ENCODE results near the gene CLTB. TPM values are rescaled to one million over a fixed set of nuclear protein-coding genes. Genes with fewer than 3 reads are reported as not detected.

CLTB gene
- total RNA-seq, 1 donor from 2014 or later = 122 TPM

DNA sequence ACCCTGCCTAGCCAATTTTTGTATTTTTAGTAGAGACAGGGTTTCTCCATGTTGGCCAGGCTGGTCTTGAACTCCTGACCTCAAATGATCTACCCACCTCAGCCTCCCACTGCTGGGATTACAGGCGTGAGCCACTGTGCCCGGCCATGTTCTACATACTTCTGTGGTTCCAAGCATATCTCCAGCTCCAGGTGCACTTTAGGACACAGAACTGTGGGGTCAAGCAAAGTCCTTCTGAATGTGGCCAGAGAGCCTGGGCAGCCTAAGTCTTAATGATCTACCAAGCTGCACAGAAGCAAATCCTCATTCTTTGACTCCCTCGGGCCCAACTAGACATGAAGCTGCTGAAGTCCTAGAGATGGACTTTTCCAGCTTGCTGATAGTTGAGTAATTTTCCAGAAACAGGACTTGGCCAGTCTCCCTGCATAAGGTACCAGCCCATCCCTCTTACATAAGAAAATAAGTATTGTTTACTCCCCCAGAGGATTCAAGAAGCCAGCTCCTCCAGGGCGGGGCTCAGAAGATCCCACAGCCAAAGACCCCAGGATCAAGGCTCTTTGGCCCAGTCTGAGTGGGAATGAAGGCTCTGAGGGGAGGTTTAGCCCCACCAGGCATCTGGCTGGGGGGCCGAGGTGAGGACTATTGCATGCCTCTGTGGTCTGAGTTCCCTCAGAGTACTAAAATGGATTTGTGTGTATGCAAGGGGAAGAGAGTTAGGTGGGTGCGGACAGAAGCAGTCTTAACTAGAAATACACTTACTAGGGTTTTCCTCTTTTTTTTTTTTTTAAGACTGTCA is 8.7 kb downstream of the CLTB start:
- intact Hi-C loops (cut with DNase I) = no loop called here
- DNase-seq (ENCODE audit: low spot score) = no peak
- ATAC-seq = peak; percentile 87

DNA sequence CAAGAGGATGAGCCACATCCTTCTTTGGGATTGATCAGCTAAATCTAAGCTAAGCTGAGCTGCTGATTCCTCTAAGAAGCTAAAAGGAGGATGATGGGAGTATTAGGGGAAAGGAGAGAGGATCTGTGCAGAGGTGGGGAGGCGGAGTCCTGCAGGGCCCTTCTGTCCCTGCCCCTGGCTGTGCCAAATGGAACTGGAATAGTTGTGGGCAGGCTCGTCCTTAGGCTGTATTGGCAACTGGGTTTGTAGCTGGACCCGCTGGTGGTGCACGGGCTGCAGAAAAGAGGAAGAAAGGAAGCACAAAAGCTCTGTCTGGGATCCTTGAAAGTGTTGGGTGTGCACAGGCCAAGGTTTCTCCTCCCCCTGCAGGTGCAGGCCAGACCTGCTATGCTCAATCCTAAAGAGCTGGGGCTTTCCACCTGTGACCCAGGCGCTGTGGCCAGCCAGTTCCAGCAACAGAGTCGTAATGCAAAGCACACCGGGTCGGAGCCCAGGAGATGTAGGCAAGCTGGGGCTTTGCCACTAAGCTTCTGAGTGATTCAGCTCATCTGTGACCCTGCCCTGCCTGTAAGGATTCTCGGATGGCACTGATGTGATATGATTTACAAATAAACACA is 9.8 kb downstream of the CLTB start:
- no peak for ATAC-seq
- no peak for DNase-seq (ENCODE audit: low spot score)
- intact Hi-C loops (cut with DNase I) = no loop called here

DNA sequence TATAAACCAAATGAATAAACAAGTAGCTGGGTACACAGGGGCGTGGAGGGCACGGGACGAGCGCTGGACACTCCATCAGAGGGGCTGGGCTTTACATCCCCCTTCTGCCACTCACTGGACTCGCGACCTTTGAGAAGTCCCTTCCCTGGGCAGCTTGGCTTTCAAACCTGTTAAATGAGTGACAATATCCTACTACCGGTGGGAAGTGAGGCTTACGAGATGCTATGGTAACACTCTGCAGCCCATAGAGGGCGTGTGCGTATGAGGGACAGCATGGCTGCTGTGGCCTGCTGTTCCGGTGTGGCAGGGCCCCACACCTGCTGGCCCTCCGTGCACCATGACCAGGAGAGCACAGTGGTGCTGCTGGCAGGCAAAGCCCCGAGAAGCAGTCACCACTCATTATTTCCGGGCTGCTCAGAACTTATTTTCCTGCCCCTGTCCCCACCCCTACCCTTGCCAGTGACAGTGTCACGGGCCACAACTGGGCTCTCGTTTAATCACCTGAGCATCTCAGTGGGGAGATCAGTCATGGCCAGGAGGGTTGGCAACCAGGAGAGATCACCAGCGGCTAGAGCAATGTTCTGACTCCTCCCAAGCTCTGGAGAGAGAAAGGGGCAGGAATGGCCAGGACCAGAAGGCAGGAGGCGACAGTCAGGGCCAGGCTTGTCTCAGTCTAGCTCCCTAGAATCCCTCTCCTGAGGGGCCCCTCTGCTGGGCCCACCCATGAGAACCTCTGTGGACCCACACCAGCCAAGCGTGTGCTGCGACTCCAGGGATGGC is 10.5 kb downstream of the CLTB start:
- DNase-seq (ENCODE audit: low spot score) = no peak
- intact Hi-C loops (cut with DNase I) = no loop called here
- no peak for ATAC-seq

DNA sequence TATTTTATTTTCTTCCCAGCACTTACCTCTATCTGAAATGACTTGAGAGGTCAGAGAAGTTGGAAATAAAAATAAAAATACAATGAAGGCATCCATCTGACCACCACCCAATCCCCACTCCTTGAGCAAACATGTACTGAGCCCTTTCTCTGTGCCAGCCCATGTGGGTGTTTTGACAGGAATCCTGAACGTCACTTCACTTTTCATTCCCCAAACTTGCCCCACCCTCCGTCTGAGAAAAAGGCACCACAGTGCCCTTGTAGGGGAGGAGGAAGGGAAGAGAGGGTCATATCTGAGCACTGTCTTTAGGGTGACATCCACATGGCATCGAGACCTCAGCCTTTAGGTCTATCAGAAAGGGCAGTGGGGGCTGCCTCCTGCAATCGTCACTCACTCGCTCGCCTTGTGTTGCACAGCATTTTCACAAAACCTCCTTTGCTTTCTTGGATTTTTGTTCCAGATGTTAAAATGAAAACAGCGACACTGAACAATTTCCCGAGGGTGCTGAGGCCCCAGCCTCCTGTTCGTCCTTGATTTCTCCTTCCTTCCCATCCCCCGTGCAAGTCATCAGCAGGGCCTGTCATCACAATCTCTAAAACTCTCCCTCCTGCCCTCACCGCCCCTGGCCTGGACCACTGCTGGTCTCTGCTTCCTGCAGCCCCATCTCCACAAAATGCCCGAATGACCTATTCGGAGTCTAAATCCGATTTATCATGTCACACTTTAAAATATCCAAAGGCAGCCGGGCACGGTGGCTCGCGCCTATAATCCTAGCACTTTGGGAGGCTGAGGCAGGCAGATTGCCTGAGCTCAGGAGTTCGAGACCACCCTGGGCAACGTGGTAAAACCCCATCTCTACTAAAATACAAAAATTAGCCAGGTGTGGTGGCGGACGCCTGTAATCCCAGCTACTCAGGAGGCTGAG is 14.8 kb downstream of the CLTB start:
- no peak for ATAC-seq
- peak; percentile 35 for DNase-seq (ENCODE audit: low spot score)
- intact Hi-C loops (cut with DNase I) = no loop called here

DNA sequence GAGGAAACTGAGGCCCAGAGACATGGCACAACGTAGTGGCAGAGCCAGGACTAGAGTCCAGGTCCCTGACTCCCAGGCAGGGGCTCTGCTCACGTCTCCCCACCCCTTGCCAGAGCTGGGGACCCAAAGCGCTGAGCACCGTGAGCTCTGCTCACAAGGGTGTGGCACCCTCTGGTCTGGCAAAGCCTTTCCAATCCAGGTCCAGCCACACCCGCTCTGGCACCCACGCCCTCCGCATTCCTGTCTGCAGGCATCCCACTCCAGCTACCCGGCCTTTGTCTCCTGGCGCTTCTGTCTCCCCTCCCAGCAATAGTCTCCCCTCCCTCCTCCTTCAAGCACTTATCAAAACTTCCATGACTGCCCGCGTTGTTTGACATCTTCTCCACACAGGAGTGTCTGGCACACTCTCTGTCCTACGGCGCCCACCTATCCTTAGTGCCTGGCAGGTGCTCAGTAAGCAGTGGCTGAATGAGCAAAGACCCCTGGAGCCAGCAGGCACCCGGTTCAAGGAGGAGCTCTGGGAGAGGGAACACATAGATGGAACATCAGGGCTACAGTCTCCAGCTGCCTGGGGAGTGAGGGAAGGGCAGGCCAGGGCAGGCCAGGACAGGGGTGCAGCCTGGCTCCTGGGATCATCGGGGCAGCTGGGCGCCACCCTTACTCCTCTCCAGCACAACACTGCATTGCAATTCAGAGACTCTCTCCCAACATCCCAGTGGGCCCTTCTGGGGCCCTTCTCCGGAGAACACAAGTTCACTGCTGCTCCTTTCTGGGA is 15.8 kb downstream of the CLTB start:
- DNase-seq (ENCODE audit: low spot score) = no peak
- intact Hi-C loops (cut with DNase I) = no loop called here
- ATAC-seq = peak; percentile 41

DNA sequence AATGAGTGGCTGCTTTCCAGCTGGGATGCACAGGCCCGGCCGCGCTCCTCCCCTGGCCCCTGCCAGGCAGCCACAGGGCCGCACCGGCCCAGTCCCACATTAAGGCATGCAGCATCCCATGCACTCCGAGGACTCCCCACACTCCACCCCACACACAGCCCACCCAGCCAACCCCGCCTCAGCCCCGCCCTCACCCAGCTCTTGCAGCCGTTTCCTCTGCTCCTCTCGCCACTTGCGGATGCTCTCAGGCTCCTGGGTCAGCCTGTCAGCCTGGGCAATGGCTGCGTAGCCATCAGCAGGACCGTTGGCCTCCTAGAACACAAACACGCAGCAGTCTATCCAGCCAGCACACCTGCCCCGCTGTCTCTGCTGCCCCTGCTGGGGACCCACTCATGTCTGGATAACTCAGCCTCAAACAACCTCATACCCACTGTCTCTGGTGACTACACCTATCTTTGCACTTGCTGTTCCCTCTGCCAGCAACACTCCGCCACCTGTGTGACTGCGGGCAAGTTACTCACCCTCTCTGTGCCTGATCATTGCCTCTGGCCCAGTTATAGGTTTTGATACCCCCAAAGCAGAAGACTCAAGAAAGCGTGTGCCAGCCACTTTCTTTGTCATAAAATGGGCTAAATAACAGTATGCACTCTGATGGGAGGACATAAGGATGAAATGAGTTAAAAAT is 18.5 kb downstream of the CLTB start:
- intact Hi-C loops (cut with DNase I) = no loop called here
- DNase-seq (ENCODE audit: low spot score) (no peak), ATAC-seq (no peak)

DNA sequence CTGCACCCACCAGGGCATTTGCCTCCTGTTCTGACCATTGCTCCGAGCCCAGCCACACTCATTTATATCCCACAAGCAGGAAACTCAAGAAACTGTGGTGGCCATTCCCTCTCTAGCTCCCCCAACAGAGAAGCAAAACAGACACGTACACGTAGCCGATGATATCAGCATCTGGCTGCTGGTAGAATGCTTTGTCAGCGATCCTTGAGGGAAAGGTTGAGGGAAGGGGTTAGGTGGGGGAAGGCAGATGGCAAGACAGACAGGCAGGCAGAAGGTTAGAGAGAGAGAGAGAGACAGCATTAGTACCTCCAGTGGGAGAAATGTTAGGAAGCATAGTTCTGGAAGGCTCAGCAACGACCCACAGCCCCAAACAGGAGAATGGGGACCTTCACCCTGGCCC is 20.0 kb downstream of the CLTB start:
- intact Hi-C loops (cut with DNase I) = no loop called here
- DNase-seq (ENCODE audit: low spot score) (no peak), ATAC-seq (no peak)

DNA sequence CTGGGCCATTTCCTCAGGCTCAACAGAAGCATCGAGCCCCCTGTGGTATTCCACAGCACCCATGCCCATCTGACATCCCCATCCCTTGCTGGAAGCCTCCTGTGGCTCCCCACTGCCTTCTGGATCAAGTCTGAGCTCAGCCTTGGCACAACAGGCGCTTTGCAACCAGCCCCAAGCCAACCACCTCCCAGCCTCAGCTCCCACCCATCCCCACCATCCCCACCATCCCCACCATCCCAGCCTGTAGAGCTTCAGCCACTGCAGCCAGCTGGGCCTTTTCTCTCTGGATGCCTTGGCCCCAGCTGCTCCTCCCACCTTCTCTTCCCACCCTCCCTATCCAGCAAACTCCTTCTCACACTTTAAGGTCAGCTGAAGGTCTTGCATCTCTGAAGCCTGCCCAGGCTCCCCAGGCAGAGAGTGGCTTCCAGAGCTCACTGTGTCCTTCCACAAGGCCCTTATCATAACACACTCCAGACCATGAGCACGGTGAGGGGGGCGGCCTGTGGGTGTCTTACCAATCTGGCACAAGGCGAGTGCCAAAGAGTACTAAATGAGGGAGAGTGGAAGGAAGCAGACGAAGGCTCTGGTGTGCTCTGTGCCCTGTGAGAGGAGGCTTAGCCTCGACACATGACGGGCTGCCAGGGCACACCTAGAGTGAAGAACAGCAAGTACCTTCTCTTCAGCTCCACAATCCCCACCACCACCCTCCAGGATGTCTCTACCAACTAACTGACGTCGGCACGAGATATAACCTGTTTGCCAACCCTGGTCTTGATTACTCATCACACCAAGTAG is 21.3 kb downstream of the CLTB start:
- ATAC-seq (peak; percentile 40), DNase-seq (ENCODE audit: low spot score) (no peak)
- intact Hi-C loops (cut with DNase I) = no loop called here

DNA sequence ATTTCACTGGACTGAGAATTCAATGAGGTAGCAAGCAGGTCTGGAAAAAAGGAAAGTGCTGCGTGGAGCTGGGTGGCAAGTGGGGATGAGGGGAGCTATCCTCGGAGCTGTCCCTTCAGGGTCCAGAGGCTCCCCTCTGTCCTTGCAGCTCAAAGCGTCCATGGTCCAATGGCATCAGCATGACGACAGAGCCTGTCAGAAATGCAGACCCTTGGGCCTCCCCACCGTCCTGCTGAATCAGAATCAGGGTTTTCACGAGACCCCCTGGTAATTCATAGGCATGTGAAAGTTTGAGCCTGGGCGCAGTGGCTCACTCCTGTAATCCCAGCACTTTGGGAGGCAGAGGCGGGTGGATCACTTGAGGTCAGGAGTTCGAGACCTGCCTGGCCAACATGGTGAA is 22.2 kb downstream of the CLTB start:
- ATAC-seq (no peak), DNase-seq (ENCODE audit: low spot score) (no peak)
- intact Hi-C loops (cut with DNase I) = no loop called here

DNA sequence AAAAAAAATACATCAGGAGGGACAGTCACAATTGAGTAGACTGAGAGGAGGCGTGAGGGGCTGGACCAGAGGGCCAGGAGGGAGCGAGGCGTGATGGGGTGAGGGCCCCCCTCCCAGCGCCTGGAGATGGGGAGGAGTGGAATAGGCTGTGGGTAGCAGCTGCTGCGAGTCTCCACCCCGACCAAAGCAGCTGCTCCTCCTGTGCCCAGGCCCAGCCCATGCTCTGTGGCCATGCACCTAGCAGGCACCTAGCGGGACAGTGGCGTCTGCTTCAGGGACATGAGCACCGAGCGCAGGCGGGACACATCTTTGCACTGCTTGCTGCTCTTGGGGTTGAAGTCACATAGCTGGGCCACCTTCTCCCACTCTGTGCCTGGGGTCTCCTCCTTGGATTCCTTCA is 23.8 kb downstream of the CLTB start:
- no peak for ATAC-seq
- no peak for DNase-seq (ENCODE audit: low spot score)
- intact Hi-C loops (cut with DNase I) = no loop called here

DNA sequence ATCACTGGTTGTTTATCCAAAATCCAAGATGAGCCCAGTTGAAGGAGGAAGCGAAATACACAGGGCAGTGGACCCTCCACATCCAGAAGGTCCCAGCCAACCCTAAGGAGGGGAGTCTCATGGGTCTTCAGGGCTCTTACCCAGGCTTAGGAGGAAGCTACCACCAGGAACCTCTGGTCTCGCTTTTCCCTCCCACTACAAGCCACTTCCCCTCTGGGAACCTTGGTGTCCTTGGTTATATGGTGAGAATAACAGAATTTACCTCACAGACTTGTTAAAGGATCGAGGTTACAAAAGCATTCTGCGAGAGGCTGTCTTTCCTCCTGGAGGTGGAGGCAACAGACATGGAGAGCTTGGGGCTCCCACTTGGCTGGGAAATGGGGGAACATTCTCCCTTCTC is 24.3 kb downstream of the CLTB start:
- no peak for DNase-seq (ENCODE audit: low spot score)
- intact Hi-C loops (cut with DNase I) = no loop called here
- no peak for ATAC-seq

DNA sequence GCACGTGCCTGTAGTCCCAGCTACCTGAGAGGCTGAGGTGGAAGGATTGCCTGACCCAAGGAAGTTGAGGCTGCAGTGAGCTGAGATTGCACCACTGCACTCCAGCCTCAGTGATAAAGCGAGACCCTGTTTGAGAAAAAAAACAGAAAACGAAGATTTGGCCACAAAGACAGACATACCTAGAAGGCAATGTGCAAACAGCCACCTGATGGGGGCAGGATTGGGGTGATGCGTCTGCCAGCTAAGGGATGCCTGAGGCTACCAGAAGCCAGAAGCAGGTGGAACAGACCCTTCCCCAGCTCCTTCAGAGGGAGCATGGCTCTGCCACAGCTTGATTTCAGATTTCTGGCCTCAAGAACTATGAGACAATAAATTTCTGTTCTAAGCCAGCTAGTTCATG is 24.9 kb downstream of the CLTB start:
- no peak for DNase-seq (ENCODE audit: low spot score)
- ATAC-seq = no peak
- intact Hi-C loops (cut with DNase I) = no loop called here

DNA sequence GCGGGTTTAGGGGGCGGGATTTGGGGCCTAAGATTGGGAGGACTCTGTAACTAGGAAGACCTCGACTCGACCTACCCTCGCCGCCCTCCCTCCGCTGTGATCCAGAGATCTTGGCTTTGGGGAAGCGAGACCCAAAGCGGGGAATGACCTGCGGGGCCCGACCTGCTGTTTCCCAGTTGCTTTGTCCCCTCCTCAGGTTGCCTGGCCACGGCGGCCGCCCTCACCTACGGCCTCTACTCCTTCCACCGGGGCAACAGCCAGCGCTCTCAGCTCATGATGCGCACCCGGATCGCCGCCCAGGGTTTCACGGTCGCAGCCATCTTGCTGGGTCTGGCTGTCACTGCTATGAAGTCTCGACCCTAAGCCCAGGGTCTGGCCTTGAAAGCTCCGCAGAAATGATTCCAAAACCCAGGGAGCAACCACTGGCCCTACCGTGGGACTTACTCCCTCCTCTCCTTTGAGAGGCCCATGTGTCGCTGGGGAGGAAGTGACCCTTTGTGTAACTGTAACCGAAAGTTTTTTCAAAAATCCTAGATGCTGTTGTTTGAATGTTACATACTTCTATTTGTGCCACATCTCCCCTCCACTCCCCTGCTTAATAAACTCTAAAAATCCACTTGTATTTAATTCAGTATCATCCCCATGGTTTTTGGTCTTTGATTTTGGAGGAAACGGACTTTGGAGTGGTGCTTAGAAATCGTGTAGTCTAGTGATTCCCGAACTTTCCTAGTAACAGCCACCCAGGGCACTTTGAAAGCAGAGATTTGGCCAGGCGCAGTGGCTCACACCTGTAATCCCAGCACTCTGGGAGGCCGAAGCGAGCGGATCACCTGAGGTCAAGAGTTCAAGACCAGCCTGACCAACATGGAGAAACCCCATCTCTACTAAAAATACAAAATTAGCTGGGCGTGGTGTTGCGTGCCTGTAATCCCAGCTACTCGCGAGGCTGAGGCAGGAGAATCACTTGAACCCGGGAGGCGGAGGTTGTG is 26.9 kb downstream of the CLTB start:
- DNase-seq (ENCODE audit: low spot score) = no peak
- intact Hi-C loops (cut with DNase I) = no loop called here

DNA sequence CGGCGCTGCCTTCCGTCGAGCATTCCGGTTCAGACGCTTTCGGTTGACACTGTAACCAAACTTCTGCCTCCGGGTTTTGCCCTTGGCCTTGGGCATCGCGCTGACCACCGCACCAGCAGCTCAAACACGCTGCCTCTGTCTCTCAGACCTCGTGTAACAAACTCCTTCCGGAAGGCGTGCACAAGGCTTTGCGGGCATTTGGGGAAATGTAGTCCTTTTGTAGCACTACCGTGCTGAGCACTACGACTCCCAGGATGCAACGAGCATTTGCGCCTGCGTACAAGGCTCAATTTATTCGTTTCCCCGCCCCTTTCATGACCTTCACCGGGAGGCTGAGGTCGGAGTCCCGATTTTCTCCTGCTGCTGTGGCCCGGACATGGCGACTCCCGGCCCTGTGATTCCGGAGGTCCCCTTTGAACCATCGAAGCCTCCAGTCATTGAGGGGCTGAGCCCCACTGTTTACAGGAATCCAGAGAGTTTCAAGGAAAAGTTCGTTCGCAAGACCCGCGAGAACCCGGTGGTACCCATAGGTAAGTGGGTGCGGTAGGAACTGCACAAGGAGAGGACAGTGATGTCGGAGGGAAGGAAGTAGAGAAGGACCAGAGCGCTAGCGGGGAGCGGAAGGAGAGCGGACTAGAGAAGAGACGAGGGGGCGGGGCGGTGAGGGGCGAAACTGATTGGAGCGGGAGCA is 27.8 kb downstream of the CLTB start, which contains the start of the genes HIGD2A and NOP16:
Gene HIGD2A, plus strand, starts transcription at position 308 of the 691 bp plus-strand sequence. Its CDS starts 69 bp downstream, at position 377.
Gene NOP16, minus strand, starts transcription at position 155 of the 691 bp plus-strand sequence. Its CDS starts 59 bp downstream, at position 96.
- ATAC-seq = peak; percentile 98
- peak; percentile 100 for DNase-seq (ENCODE audit: low spot score)
- intact Hi-C loops (cut with DNase I) = no loop called here

More for the DNA sequence above, 26.9 kb downstream of the CLTB start:
- ATAC-seq = peak; percentile 44

DNA sequence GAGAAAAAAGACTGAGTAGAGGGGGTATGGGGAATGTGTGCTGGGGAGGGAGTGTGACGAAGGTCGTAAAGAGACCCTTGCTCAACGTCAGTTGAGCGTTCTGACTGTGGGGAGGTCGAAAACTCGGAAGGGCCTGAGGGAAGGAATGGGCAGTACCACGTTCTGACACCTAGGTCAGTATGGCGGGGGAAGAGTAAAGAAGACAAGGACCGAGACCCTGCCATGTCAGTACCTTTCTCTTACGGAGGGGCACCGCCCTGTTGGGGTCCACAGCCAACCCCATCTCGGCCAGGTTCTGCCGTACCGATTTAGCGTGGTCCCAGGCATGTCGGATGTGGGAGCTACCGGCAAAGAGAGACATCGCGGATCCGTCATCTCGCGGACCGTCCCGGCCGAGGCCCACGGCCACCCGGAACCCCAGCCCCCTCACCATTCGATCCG is 28.3 kb downstream of the CLTB start:
- DNase-seq (ENCODE audit: low spot score) = no peak
- intact Hi-C loops (cut with DNase I) = no loop called here
- no peak for ATAC-seq

Measured in sciatic nerve (tissue), 2 donors.